OCI-LY1 (cell line): Measurements from ENCODE around the gene MIS18BP1.

Experiments used
- H2AFZ ChIP-seq: fragments of 200-600 bp; sonication (generic), shearing (Covaris generic); 2 replicates; pipeline ENCODE4 v1.6.0; 2014; ENCODE audit warnings: antibody characterized with exemption, mild to moderate bottlenecking, low read length
- H3F3A ChIP-seq: fragments of 200-600 bp; sonication (generic), shearing (Covaris generic); 2 replicates; pipeline ENCODE4 v1.6.0; 2014; ENCODE audit warnings: mild to moderate bottlenecking, antibody characterized with exemption, low read length, moderate library complexity; ENCODE audit not compliant: insufficient read depth
- H3K27ac ChIP-seq: fragments of 200-600 bp; sonication (generic); 2 replicates; pipeline ENCODE4 v1.5.1; 2014; ENCODE audit warnings: low read length, mixed run types, mild to moderate bottlenecking, low read depth; ENCODE audit not compliant: poor library complexity, severe bottlenecking
- H3K27me3 ChIP-seq: fragments of 200-600 bp; sonication (generic); 2 replicates; pipeline ENCODE4 v1.6.0; 2014; ENCODE audit warnings: antibody characterized with exemption, mild to moderate bottlenecking, low read length, moderate library complexity; ENCODE audit not compliant: insufficient read depth
- H3K36me3 ChIP-seq: fragments of 200-600 bp; sonication (generic); 2 replicates; pipeline ENCODE4 v1.6.1; 2014; ENCODE audit warnings: mild to moderate bottlenecking, antibody characterized with exemption, low read length, moderate library complexity, mixed read lengths; ENCODE audit not compliant: insufficient read depth
- H3K4me1 ChIP-seq: fragments of 200-600 bp; sonication (generic); 2 replicates; pipeline ENCODE4 v1.5.1; 2014; ENCODE audit warnings: mild to moderate bottlenecking, low read length, moderate library complexity; ENCODE audit not compliant: insufficient read depth, severe bottlenecking
- H3K4me2 ChIP-seq: fragments of 200-600 bp; sonication (generic), shearing (Covaris generic); 2 replicates; pipeline ENCODE4 v1.6.1; 2014; ENCODE audit warnings: low read length
- H3K4me3 ChIP-seq: fragments of 200-600 bp; sonication (generic); 2 replicates; pipeline ENCODE4 v1.5.1; 2014; ENCODE audit warnings: low read length, low read depth, mild to moderate bottlenecking, mixed read lengths; ENCODE audit not compliant: poor library complexity, severe bottlenecking
- H3K79me2 ChIP-seq: fragments of 200-600 bp; shearing (Covaris generic); 2 replicates; pipeline ENCODE4 v1.6.1; 2016; ENCODE audit warnings: mixed run types, low read length, mixed read lengths; ENCODE audit not compliant: insufficient read depth
- H3K9ac ChIP-seq: fragments of 200-600 bp; sonication (generic), shearing (Covaris generic); 2 replicates; pipeline ENCODE4 v1.6.1; 2014; ENCODE audit warnings: mild to moderate bottlenecking, low read length, mixed read lengths
- H3K9me2 ChIP-seq: fragments of 200-600 bp; sonication (generic), shearing (Covaris generic); 2 replicates; pipeline ENCODE4 v1.6.1; 2014; ENCODE audit warnings: low read depth, mild to moderate bottlenecking, low read length, mixed read lengths
- H3K9me3 ChIP-seq: fragments of 200-600 bp; shearing (Covaris generic); 2 replicates; pipeline ENCODE4 v1.6.1; 2014; ENCODE audit warnings: low read length, mixed read lengths
- H4K20me1 ChIP-seq: fragments of 200-600 bp; sonication (generic), shearing (Covaris generic); 2 replicates; pipeline ENCODE4 v1.6.0; 2016; ENCODE audit warnings: mild to moderate bottlenecking, low read length; ENCODE audit not compliant: insufficient read depth
- CTCF ChIP-seq: fragments of 200-600 bp; sonication (generic), shearing (Covaris generic); IDR thresholded peaks from 2 replicates; pipeline ENCODE4 v1.5.1; 2017; ENCODE audit warnings: mild to moderate bottlenecking, antibody characterized with exemption, low read length, moderate library complexity, mixed read lengths
- EZH2 ChIP-seq: fragments of 200-600 bp; sonication (generic), shearing (Covaris generic); IDR thresholded peaks from 2 replicates; pipeline ENCODE4 v1.8.0; 2017; ENCODE audit warnings: borderline replicate concordance, mixed run types, mild to moderate bottlenecking, antibody characterized with exemption, low read length, moderate library complexity, mixed read lengths

Gene MIS18BP1

GRCh38 chr14:45262637-45263036 lies 9.6 kb upstream of the MIS18BP1 start:
- Histone ChIP-seq H3K27me3 (no peaks in the 10 kb centered on the region), H2AFZ (no peak overlapping the region), H3K9me3 (peaks cover 16% of the 10 kb centered on the region), H3K4me2 (no peak overlapping the region), H3K36me3 (no peaks in the 10 kb centered on the region; the same call in 1 of the 2 replicates), H3K4me3 (no peak overlapping the region), H3F3A (no peaks in the 10 kb centered on the region), H3K27ac (no peak overlapping the region), H3K4me1 (no peaks in the 10 kb centered on the region), H4K20me1 (no peaks in the 10 kb centered on the region), H3K9me2 (no peaks in the 10 kb centered on the region), H3K9ac (no peak overlapping the region), H3K79me2 (no peaks in the 10 kb centered on the region)
- TF ChIP-seq EZH2 (no peak), CTCF (no peak)

- Histone ChIP-seq H3K27me3 (no peaks in the 10 kb centered on the region), H3K9me3 (peaks cover 16% of the 10 kb centered on the region), H3K27ac (no peak overlapping the region), H3K4me3 (no peak overlapping the region), H3K4me2 (no peak overlapping the region), H4K20me1 (no peaks in the 10 kb centered on the region), H3K4me1 (no peaks in the 10 kb centered on the region), H3K9ac (no peak overlapping the region), H3K36me3 (no peaks in the 10 kb centered on the region; the same call in 1 of the 2 replicates), H2AFZ (no peak overlapping the region), H3K9me2 (no peaks in the 10 kb centered on the region), H3F3A (no peaks in the 10 kb centered on the region), H3K79me2 (no peaks in the 10 kb centered on the region)
- no peak for TF ChIP-seq CTCF
- TF ChIP-seq EZH2 = no peak
Measured at GRCh38 chr14:45261209-45261608, 8.2 kb upstream of the MIS18BP1 start.

- H3F3A ChIP-seq = no peaks in the 10 kb centered on the region
- no peaks in the 10 kb centered on the region for H3K79me2 ChIP-seq
- H3K9me3 ChIP-seq = peaks cover 16% of the 10 kb centered on the region
Measured at GRCh38 chr14:45258805-45259204, 5.8 kb upstream of the MIS18BP1 start.

More at GRCh38 chr14:45258805-45259204, 5.8 kb upstream of the MIS18BP1 start:
- Histone ChIP-seq H3K27ac (no peak overlapping the region), H3K4me2 (no peak overlapping the region), H3K9ac (no peak overlapping the region), H3K4me3 (no peak overlapping the region), H3K36me3 (no peaks in the 10 kb centered on the region; the same call in 1 of the 2 replicates), H4K20me1 (no peaks in the 10 kb centered on the region), H3K4me1 (peaks cover 8% of the 10 kb centered on the region), H3K27me3 (no peaks in the 10 kb centered on the region), H2AFZ (no peak overlapping the region), H3K9me2 (no peaks in the 10 kb centered on the region)
- TF ChIP-seq EZH2 = no peak
- TF ChIP-seq CTCF = no peak
